H1 (cell line): ENCODE data around the gene NLN. TPM values are rescaled to one million over a fixed set of nuclear protein-coding genes. Genes with fewer than 3 reads are reported as not detected.

Experiments
- CTCF ChIA-PET: fragments of 300-600 bp; sonication (Branson Sonifier 250); formaldehyde crosslinking; loops from one replicate; lab custom pipeline; 2021; ENCODE audit not compliant: partially characterized antibody; lab: Charles Lee
- POLR2A ChIA-PET: fragments of 300-600 bp; sonication (Branson Sonifier 250); formaldehyde crosslinking; loops from one replicate; lab custom pipeline; 2021; ENCODE audit warnings: inconsistent platforms; ENCODE audit not compliant: partially characterized antibody; lab: Charles Lee
- DNase-seq, 2 experiments: peaks; one replicate each; pipeline versions ENCODE4 v3.0.0 to v3.0.0-alpha.2; 2010 to 2022; ENCODE audit warnings: low spot score in 2 of 2, low read depth in 1 of 2, mixed read lengths in 1 of 2
- FAIRE-seq: peaks from 2 replicates; lab custom pipeline; 2011; peaks lifted over from hg19 to GRCh38; lab: Jason Lieb, UNC
- H2AFZ ChIP-seq: 2 replicates; pipeline ENCODE4 v1.8.1; 2012; ENCODE audit warnings: low read length, inconsistent platforms
- H2AK5ac ChIP-seq: 2 replicates; pipeline ENCODE4 v1.6.1; 2013; ENCODE audit warnings: low read depth, low read length
- H2BK120ac ChIP-seq: replicated peaks from 2 replicates; pipeline ENCODE3; 2013; ENCODE audit warnings: low read depth, low read length, inconsistent platforms
- H2BK12ac ChIP-seq: 2 replicates; pipeline ENCODE4 v1.6.1; 2013; ENCODE audit warnings: low read depth, low read length
- H2BK15ac ChIP-seq: 2 replicates; pipeline ENCODE4 v1.6.1; 2013; ENCODE audit warnings: low read length
- H2BK20ac ChIP-seq: 2 replicates; pipeline ENCODE4 v1.6.1; 2013; ENCODE audit warnings: low read length
- H2BK5ac ChIP-seq: 2 replicates; pipeline ENCODE4 v1.6.1; 2013; ENCODE audit warnings: low read depth, low read length
- H3K14ac ChIP-seq: 2 replicates; pipeline ENCODE4 v1.6.1; 2013; ENCODE audit warnings: inconsistent platforms; ENCODE audit not compliant: insufficient read length
- H3K18ac ChIP-seq: 2 replicates; pipeline ENCODE4 v1.6.1; 2013; ENCODE audit warnings: low read length; ENCODE audit errors: extremely low read depth
- H3K23ac ChIP-seq: 2 replicates; pipeline ENCODE4 v1.6.1; 2013; ENCODE audit warnings: inconsistent platforms; ENCODE audit not compliant: insufficient read length
- H3K23me2 ChIP-seq: 2 replicates; pipeline ENCODE4 v1.6.1; 2013; ENCODE audit warnings: low read depth, low read length
- H3K27ac ChIP-seq: 2 replicates; pipeline ENCODE4 v1.6.1; 2011; ENCODE audit warnings: low read depth, low read length, inconsistent platforms
- H3K27me3 ChIP-seq, 4 experiments: replicated peaks in 1 of 4; 1 replicate in 1 of 4; 2 replicates in 3 of 4; pipeline versions ENCODE4 v1.6.1 to v1.8.1; 2011 to 2013; ENCODE audit warnings: low read length in 3 of 4, mild to moderate bottlenecking in 3 of 4, inconsistent platforms in 2 of 4, mixed read lengths in 2 of 4, moderate library complexity in 1 of 4; ENCODE audit not compliant: control insufficient read depth in 3 of 4, insufficient read depth in 3 of 4; ENCODE audit errors: extremely low read depth in 1 of 4
- H3K36me3 ChIP-seq, 4 experiments: 2 replicates each; pipeline versions ENCODE4 v1.6.1 to v1.8.1; 2011 to 2013; ENCODE audit warnings: mild to moderate bottlenecking in 4 of 4, low read length in 3 of 4, moderate library complexity in 2 of 4, control low read depth in 1 of 4, inconsistent platforms in 1 of 4; ENCODE audit not compliant: insufficient read depth in 4 of 4, control insufficient read depth in 2 of 4
- H3K4ac ChIP-seq: replicated peaks from 2 replicates; pipeline ENCODE3; 2013; ENCODE audit warnings: low read length, low read depth, mixed read lengths, inconsistent platforms; ENCODE audit not compliant: insufficient read length
- H3K4me1 ChIP-seq, 4 experiments: replicated peaks in 1 of 4; 1 replicate in 1 of 4; 2 replicates in 3 of 4; pipeline versions ENCODE4 v1.6.1 to v1.8.1; 2011 to 2013; ENCODE audit warnings: low read length in 3 of 4, inconsistent platforms in 2 of 4, mixed read lengths in 1 of 4; ENCODE audit not compliant: insufficient read depth in 4 of 4, control insufficient read depth in 3 of 4
- H3K4me2 ChIP-seq, 2 experiments: 2 replicates each; pipeline versions ENCODE4 v1.6.1 to v1.8.1; 2011 to 2013; ENCODE audit warnings: low read depth in 2 of 2, low read length in 2 of 2, control low read depth in 1 of 2, inconsistent platforms in 1 of 2, mild to moderate bottlenecking in 1 of 2; ENCODE audit not compliant: insufficient read depth in 1 of 2
- H3K4me3 ChIP-seq, 4 experiments: fragments of 200-600, 300-600 bp in 1 of 4; sonication (generic), shearing (Covaris generic), sonication (Bioruptor Twin) in 1 of 4; 2 replicates each; pipeline versions ENCODE4 v1.5.1 to v1.8.1; 2011 to 2016; ENCODE audit warnings: low read length in 4 of 4, low read depth in 3 of 4, control low read depth in 2 of 4, inconsistent platforms in 2 of 4, mild to moderate bottlenecking in 2 of 4, mixed read lengths in 1 of 4, moderate library complexity in 1 of 4; ENCODE audit not compliant: insufficient read depth in 2 of 4; ENCODE audit errors: extremely low read depth in 1 of 4
- H3K56ac ChIP-seq: replicated peaks from 2 replicates; pipeline ENCODE3; 2013; ENCODE audit warnings: low read depth, mild to moderate bottlenecking, mixed read lengths, low read length, inconsistent platforms; ENCODE audit not compliant: insufficient read length
- H3K79me1 ChIP-seq: 2 replicates; pipeline ENCODE4 v1.6.1; 2013; ENCODE audit warnings: low read depth, low read length, control low read depth
- H3K79me2 ChIP-seq, 2 experiments: 2 replicates each; pipeline versions ENCODE4 v1.6.1 to v1.8.1; 2012 to 2013; ENCODE audit warnings: low read length in 2 of 2, mild to moderate bottlenecking in 2 of 2, inconsistent platforms in 1 of 2; ENCODE audit not compliant: insufficient read depth in 2 of 2, control insufficient read depth in 1 of 2
- H3K9ac ChIP-seq, 4 experiments: replicated peaks in 1 of 4; 1 replicate in 1 of 4; 2 replicates in 3 of 4; pipeline versions ENCODE4 v1.6.1 to v1.8.1; 2011 to 2013; ENCODE audit warnings: low read depth in 3 of 4, low read length in 3 of 4, control low read depth in 2 of 4, mild to moderate bottlenecking in 2 of 4, moderate library complexity in 2 of 4, inconsistent platforms in 1 of 4; ENCODE audit errors: extremely low read depth in 1 of 4
- H3K9me3 ChIP-seq, 2 experiments: 2 replicates each; pipeline versions ENCODE4 v1.6.1 to v1.8.1; 2012 to 2013; ENCODE audit warnings: mild to moderate bottlenecking in 2 of 2, moderate library complexity in 2 of 2, control low read depth in 1 of 2, inconsistent platforms in 1 of 2, low read depth in 1 of 2, low read length in 1 of 2, mixed read lengths in 1 of 2; ENCODE audit not compliant: insufficient read depth in 2 of 2
- H4K20me1 ChIP-seq, 2 experiments: replicated peaks in 1 of 2; 2 replicates each; pipeline versions ENCODE3 to v1.8.1; 2011 to 2013; ENCODE audit warnings: inconsistent platforms in 2 of 2, low read length in 2 of 2, mild to moderate bottlenecking in 1 of 2; ENCODE audit not compliant: insufficient read depth in 2 of 2, control insufficient read depth in 1 of 2
- H4K5ac ChIP-seq: 2 replicates; pipeline ENCODE4 v1.6.1; 2013; ENCODE audit warnings: low read length, low read depth, mixed read lengths, inconsistent platforms; ENCODE audit not compliant: insufficient read length
- H4K8ac ChIP-seq: 2 replicates; pipeline ENCODE4 v1.8.0; 2013; ENCODE audit warnings: mild to moderate bottlenecking, moderate library complexity, low read length, inconsistent platforms; ENCODE audit not compliant: insufficient read depth; ENCODE audit errors: extremely low read depth
- H4K91ac ChIP-seq: replicated peaks from 2 replicates; pipeline ENCODE3; 2013; ENCODE audit warnings: low read length, mixed read lengths, inconsistent platforms; ENCODE audit not compliant: insufficient read length
- ATF3 ChIP-seq: IDR thresholded peaks from 2 replicates; pipeline ENCODE4 v1.6.1; 2011; ENCODE audit warnings: low read depth, mild to moderate bottlenecking, low read length; ENCODE audit not compliant: insufficient read depth
- KDM5A ChIP-seq: fragments of 200-600 bp; IDR thresholded peaks from 2 replicates; pipeline ENCODE4 v1.7.1; 2012; ENCODE audit warnings: mild to moderate bottlenecking, low read length, inconsistent platforms, mixed read lengths
- RFX5 ChIP-seq: IDR thresholded peaks from 2 replicates; pipeline ENCODE4 v1.6.1; 2011; ENCODE audit warnings: low read depth, low read length, improper control_type of control experiment, borderline replicate concordance
- SP4 ChIP-seq: IDR thresholded peaks from 2 replicates; pipeline ENCODE4 v1.6.1; 2012; ENCODE audit warnings: low read length, inconsistent platforms
- TBP ChIP-seq: IDR thresholded peaks from 2 replicates; pipeline ENCODE4 v1.6.1; 2011; ENCODE audit warnings: low read depth, low read length, improper control_type of control experiment
- WGBS, 2 experiments: shearing (Covaris generic) in 1 of 2; methylation state at CpG; one replicate each; pipeline versions ENCODE4 v1.1.6 to v1.1.7; 2013 to 2015; ENCODE audit warnings: low lambda C conversion rate in 2 of 2, mixed read lengths in 2 of 2, inconsistent platforms in 1 of 2, low coverage in 1 of 2, missing lambda C conversion rate in 1 of 2; ENCODE audit not compliant: insufficient replicate concordance in 2 of 2, insufficient coverage in 1 of 2, insufficient read length in 1 of 2; ENCODE audit errors: extremely low coverage in 1 of 2, missing lambda C conversion rate in 1 of 2; 5-methylcytosine and 5-hydroxymethylcytosine counted together
- polyA plus RNA-seq, 7 experiments: library from polyadenylated mRNA; depleted of rRNA in 3 of 7; stranded (reverse) in 5 of 7; unstranded in 2 of 7; fragments of >200 nt in 5 of 7; fragments of 200-250 nt in 2 of 7; gene quantifications; 1 replicate in 5 of 7; 2 replicates in 1 of 7; 4 replicates in 1 of 7; pipeline versions ENCODE4 v1.2.1 to v1.2.3, GENCODE V29; 2011 to 2013; ENCODE audit warnings: missing spikeins in 2 of 7, mixed read lengths in 2 of 7
- total RNA-seq: library from RNA; stranded (reverse); fragmentation: NEBNext Ultra II Directional; extraction: Animal tissue kit (Norgen Biotek cat#: 25700); gene quantifications from 2 replicates; pipeline ENCODE4 v1.2.1, GENCODE V29; 2021

The NLN gene
- total and polyA plus RNA-seq, 2 of the 8 experiments (the other 6 are each of a cell fraction or from before 2014, with no cell fraction given) = 46.7 to 192 TPM

- Histone ChIP-seq H3K79me2 (peaks cover 10 to 95% of the 10 kb centered on the region in 2 experiments), H3K14ac (no peak overlapping the region), H3K4me3 (no peak overlapping the region), H3K79me1 (peaks cover 9% of the 10 kb centered on the region), H3K27ac (no peak overlapping the region), H3K23me2 (no peaks in the 10 kb centered on the region), H3K27me3 (no peaks in the 10 kb centered on the region), H3K4me1 (no peaks in the 10 kb centered on the region), H3K36me3 (peaks cover 0 to 4% (median 0%) of the 10 kb centered on the region in 4 experiments; a peak in 2 of 8 replicates), H3K23ac (no peak overlapping the region), H2AFZ (no peak overlapping the region), H4K20me1 (peaks cover 10 to 17% of the 10 kb centered on the region in 2 experiments), H2BK12ac (no peak overlapping the region), H3K9ac (no peak overlapping the region), H3K18ac (no peak overlapping the region), H2BK20ac (no peak overlapping the region), H2BK120ac (no peak overlapping the region), H2AK5ac (no peak overlapping the region), H3K4me2 (no peak overlapping the region), H4K8ac (no peak overlapping the region), H2BK5ac (peak overlapping the region; percentile 26; the same call in 1 of the 2 replicates), H2BK15ac (no peak overlapping the region), H3K4ac (no peak overlapping the region), H3K9me3 (no peaks in the 10 kb centered on the region), H4K91ac (no peak overlapping the region), H4K5ac (no peak overlapping the region), H3K56ac (no peak overlapping the region)
- 90% methylated on average over 5 of the region's 5 CpGs; no CpG with 5 or more reads in 1 of the 2 experiments for WGBS, 2 experiments
- CTCF ChIA-PET = interaction anchor here (1.2 kb wide), 1 partner anchor 8 kb away, joined by 4 read pairs; no protein-coding TSS in a partner anchor
- DNase-seq = no peak
- TF ChIP-seq TBP (no peak), SP4 (no peak), RFX5 (no peak), ATF3 (no peak), KDM5A (no peak)
- no peak for FAIRE-seq
- POLR2A ChIA-PET = no interaction called here
These were observed 28.0 kb downstream of the NLN start for GRCh38 chr5:65749956-65750355.
